HG03097 (cell line): Measurements from ENCODE around the gene SENP2.
"Not testable (repeated sequence)": the region's sequence is repeated elsewhere in the genome, so short reads cannot be mapped to it uniquely, and the experiment has no call there.

Experiments used
- ATAC-seq: cut with Tn5 transposase; IDR thresholded peaks from one replicate; pipeline ENCODE4 v1.9.1; 2021; ENCODE audit not compliant: unreplicated experiment, low FRiP score

The SENP2 gene

DNA sequence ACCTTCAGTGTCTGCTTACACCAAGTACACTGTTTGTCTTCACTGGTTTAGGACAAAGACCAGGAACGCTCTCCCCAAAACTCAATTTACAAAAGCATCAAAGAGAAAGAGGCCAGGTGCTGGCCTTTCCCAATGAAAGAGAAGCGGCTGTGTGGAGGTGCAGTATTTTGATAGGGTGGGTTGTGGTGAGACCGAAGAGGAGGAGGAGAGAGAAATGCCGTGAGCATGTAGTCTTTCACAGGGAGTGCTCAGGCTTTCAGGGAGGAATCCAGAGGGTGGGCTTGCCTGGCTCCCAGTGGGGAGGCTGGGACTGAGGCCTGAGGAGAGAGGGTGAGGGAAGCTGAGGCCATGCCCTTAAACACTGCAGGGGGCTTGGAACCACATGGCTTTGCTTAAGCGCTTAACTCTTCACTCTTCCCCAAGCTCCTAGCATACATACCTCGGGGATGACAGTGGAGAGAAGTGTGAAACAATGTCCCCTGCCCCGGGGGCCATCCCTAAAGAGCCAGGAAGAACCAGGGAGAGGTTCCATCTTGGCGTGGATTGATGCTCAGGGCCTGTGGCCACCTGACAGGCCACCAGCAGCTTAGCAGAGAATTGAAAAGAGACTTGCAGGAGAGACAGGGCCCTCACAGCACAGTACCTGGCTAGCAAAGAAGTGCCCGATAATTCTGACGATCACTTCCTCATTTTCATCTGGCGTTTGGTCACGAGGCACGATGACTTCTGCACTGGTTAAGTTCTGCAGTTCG is 60.5 kb downstream of the SENP2 start:
- ATAC-seq: no peak

DNA sequence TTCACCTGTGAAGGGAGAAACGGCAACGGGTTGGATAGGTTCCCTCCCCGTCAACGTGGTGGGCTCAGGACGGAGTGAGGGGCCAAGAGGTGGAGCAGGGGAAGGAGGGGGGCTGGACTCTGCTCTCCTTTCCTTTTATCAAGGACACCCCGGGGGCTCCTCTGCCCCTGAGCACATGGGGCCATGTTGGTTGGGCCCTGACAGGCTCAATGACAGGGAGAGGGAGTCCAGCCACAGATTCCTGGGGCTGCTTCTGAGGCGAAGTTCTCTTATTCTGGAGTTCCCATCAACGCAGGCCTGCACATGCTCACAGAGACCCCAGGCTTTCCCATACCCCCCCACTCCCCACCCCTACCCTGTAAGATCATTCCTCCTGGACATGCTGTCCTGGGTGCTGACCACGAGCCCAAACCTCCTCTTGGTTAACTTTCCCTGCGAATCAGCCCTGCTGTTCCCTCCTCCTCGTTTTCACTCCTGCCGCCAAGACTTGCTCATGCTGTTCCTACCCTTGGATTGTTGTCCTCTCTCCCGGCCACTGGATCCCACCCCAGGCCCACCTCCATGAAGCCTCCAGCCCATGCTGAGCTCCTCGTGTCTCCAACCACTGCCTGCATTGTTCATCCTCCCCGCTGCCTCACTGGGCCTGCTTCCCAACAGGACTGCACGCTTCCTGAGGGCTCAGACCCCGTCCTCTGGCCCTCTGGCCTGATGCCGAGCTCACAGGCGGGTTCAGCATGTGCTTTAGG is 61.2 kb downstream of the SENP2 start:
- no peak for ATAC-seq

GRCh38 chr3:185647880-185648210 is 61.8 kb downstream of the SENP2 start:
- ATAC-seq: no peak

GRCh38 chr3:185648396-185648795 is 62.3 kb downstream of the SENP2 start:
- no peak for ATAC-seq

DNA sequence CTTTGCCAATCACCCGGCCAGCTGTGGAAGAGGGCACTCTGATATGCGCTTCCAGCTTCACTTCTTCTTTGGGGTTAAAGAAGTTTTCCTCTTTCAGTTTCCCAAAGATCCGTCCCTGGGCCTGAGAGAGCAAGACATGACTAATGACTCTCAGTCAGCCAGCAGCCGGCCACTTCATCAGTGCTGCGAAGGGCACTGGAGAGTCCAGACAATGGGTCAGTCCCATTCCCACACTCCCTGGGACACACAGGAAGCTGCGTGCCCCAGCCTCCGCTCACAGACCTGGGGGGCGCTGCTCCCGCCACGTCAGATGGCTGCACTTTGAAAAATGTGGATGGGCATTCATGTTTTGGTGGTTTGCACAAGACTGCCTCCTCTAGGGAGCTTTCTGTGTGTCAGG is 63.3 kb downstream of the SENP2 start:
- ATAC-seq: no peak

DNA sequence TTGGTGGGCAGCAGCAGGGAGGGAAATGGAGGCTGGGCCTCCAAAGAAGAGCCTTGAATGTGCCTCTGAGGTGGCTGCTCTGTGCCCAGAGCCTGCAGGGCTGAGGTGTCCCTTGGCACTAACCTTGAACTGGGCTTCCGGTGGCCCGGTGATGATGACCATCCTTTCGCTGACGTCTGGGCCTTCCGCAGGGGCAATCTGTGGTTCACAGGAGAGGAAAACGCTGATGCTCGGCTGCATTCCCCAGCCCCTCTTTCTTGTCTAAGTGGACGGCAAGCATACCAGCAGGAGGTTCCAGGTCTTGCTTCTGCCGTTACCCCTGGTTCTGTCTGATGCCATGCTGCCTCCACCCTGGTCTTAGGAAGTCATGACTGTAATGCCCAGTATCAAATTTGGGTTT is 65.9 kb downstream of the SENP2 start:
- ATAC-seq: no peak

DNA sequence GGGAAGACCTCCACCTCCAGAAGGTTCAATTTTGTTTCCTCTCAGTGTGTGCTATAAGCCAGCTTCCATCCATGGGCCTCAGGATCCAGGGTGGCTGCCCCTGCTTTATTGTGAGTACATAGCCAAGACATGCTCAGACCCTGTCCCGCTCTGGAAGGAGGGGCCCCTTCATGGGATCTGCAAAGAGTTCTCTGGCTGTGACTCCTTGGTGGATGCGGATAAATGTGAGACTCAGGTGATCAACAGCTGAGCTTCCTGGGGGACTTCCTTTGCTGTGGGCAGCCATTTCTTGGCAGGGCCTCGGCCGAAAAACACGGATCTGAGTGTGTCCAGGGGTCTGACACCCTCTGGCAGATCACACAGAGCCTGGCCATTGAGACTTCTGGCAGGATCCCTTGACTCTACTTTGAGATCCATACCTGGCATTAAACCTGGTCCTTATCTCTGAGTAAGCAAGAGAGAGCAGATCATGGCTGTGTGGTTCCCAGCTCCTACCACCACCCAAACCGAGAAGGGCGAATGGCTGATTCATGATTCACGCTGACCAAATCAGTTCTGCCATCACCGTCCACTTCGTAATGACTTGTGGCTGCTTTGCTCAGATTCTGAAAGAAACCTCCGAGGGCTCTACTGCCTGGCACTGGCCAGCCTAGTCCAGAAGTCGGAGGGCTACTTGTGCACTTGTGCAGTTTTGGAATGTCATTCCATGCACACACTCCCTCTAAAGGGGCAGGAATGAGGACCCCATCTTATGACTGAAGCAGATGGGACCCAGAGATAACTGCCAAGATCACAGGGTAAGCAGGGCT is 68.1 kb downstream of the SENP2 start:
- ATAC-seq: no peak

- no peak for ATAC-seq
Observed at GRCh38 chr3:185654758-185655145, 68.7 kb downstream of the SENP2 start.

GRCh38 chr3:185655426-185656320 is 69.6 kb downstream of the SENP2 start:
- no peak for ATAC-seq

- ATAC-seq: no peak
Observed at GRCh38 chr3:185656321-185656840, 70.3 kb downstream of the SENP2 start.

DNA sequence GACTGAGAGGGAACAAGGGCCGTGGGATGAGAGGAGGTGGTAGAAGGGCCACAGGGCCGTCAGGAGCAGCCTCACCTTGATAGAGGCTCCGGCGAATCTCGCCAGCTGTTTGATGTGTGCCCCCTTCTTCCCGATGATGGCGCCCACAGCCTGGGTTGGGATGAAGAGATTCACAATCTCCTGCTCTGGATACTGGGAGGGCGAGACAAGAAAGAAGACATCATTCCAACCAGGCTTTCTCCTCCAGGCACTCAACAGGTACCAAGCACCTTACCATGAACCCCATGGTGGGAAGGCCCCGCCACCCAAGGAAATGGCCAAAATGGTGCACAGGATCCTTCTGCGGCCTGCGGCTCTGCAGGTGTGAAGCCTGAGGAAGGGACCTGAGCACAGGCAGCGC is 71.1 kb downstream of the SENP2 start:
- ATAC-seq: no peak

DNA sequence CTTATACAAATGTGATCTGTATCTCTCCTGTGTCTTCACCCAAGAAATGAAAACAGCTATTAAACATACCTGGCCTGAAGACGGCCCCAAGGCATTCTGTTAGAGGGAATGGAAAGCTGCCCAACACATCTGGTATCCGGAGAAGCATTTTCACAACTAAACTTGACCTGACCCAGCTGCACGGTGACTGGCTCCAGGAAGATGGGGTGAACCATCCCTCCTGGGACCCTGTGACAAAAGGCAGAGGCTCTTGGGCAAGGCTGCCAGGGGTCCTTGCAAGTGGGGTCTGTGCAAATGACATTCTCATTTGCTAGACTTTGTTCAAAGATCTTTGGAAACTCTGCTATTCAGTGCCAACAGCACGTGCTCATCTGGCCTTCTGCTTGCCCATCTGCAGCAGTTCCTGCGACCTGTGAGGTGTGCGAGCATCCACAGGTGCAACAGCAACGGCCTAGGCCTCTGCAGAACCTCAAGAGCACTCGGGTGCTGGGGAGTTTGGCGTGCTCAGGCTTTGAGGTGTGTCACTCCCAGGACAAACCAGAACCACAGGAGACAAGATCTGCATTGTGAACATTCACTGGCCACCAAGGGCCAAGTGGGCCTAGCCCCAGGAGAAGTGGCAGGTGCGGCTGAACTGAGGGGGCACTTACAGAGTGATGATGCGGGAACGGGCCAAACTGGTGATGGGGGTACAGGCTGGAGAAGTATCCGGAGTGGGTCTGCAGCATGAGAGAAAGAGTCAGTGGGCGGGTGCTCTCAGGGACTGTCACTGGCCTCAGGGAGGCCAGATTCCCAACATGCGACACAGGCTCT is 71.8 kb downstream of the SENP2 start:
- ATAC-seq: no peak

GRCh38 chr3:185658504-185658912 is 72.4 kb downstream of the SENP2 start:
- no peak for ATAC-seq

DNA sequence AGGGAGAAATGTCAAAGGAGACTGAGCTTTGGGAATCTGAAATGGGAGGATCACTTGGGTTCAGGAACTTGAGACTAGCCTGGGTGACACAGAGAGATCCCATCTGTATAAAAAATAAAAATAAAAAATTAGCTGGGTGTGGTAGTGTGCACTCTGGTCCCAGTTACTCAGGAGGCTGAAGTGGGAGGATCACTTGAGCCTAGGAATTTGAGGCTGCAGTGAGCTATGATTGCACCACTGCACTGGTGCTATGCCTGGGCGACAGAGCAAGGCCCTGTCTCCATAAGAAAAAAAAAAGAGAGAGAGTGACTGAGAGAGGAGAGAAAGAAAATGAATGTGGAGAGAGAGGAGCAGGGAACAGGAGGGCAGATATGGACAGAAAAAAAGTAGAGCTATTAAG is 72.8 kb downstream of the SENP2 start:
- ATAC-seq: no peak

DNA sequence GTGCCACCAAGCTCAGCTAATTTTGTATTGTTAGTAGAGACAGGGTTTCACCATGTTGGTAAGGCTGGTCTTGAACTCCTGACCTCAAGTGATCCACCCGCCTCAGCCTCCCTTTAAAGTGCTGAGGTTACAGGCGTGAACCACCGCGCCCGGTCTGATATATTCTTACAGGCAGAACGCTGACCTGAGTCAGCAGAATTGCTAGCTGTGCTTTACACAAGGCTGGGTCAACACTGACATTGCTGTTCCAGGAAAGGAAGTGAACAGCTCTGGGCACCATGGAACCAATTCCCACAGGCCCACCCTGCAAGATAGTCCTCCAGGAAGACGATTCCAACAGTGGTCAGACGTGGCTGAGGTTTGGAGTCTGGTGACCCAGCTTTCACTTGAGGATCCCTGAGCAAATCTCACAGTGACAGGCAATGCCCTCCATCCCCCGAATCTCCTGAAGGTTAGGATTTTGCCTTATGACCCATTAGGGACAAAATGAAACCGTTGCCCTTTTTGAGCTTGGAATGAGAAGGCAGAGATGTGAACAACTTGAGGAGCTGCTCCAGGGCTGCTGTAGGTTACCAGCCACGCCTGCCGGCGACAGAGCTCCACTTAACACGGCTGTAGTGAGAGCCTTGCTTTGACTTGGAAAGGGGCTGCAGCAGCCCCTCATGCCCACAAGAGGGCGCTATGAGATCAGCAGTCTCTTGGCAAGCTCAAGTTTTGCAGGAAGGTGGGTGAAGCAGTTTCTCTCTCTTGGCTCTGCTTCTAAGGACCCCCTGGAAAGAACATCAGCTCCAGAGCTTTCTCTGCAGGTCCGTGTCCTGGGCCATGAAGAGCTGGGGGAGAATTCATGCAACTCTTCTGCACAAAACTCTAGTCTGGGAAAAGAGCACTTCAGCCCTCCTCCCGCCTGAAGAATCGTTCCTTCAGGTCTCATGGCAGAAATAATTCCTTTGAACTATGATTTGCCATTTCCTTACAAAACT is 74.1 kb downstream of the SENP2 start:
- ATAC-seq: no peak

GRCh38 chr3:185661296-185661695 is 75.2 kb downstream of the SENP2 start:
- ATAC-seq: not testable (repeated sequence)

GRCh38 chr3:185661772-185662171 is 75.7 kb downstream of the SENP2 start:
- no peak for ATAC-seq

DNA sequence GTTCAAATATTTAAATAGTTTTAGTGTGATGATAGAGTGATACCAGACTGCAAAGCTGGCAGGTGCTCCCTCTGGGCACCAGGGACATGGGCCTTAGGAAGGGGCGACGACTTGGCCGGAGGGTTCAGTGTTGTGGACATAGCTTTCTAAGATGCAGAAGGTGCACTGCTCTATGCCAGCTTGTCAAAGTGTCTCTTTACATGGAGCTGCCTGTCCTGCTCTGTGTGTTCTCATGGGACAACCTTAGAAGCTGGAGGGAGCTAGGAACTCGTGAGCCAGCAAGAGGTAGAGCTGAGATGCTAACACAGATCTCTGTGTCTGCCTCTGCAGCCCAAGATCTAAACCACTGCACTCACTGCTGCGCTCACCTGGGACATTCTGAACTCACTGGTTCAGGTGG is 77.8 kb downstream of the SENP2 start:
- no peak for ATAC-seq
